ENCODE data around the gene CKMT1A.
A peak's percentile ranks its signal among the peaks of the same experiment; 100 is the strongest.
"Not testable (repeated sequence)": the region's sequence is repeated elsewhere in the genome, so short reads cannot be mapped to it uniquely, and the experiment has no call there.

Gene CKMT1A

GRCh38 chr15:43693148-43694022 is at the start of gene CKMT1A:
TSS of gene CKMT1A (plus strand) at chr15:43693859. CDS start at chr15:43694051, 192 bp downstream.
- DNase-seq = not testable (repeated sequence)

GRCh38 chr15:43648649-43649429 is 44.8 kb upstream of the CKMT1A start, which contains the start of gene CATSPER2:
TSS of gene CATSPER2 (minus strand) at chr15:43648844. CDS start at chr15:43648061, 783 bp downstream.
- no peak for DNase-seq

GRCh38 chr15:43649430-43649926 is 44.2 kb upstream of the CKMT1A start:
- not testable (repeated sequence) for DNase-seq

- DNase-seq = not testable (repeated sequence)
These were observed 33.9 kb upstream of the CKMT1A start for GRCh38 chr15:43659727-43660126.

GRCh38 chr15:43662293-43662692 is 31.4 kb upstream of the CKMT1A start:
- not testable (repeated sequence) for DNase-seq

- DNase-seq = not testable (repeated sequence)
These were observed 30.3 kb upstream of the CKMT1A start for GRCh38 chr15:43663333-43663732.

GRCh38 chr15:43666177-43666576 is 27.5 kb upstream of the CKMT1A start:
- not testable (repeated sequence) for DNase-seq

GRCh38 chr15:43674175-43674574 is 19.5 kb upstream of the CKMT1A start:
- not testable (repeated sequence) for DNase-seq

- DNase-seq = not testable (repeated sequence)
These were observed 3.9 kb upstream of the CKMT1A start for GRCh38 chr15:43689604-43690301.

- not testable (repeated sequence) for DNase-seq
These were observed 980 bp upstream of the CKMT1A start for GRCh38 chr15:43692679-43693078.

GRCh38 chr15:43702174-43702573 is 8.5 kb downstream of the CKMT1A start:
- no peak for DNase-seq

- DNase-seq = no peak
These were observed 9.2 kb downstream of the CKMT1A start for GRCh38 chr15:43702701-43703424.

- not testable (repeated sequence) for DNase-seq
These were observed 16.9 kb downstream of the CKMT1A start for GRCh38 chr15:43710431-43711131.

- no peak for DNase-seq
These were observed 29.5 kb downstream of the CKMT1A start for GRCh38 chr15:43723151-43723550.

- DNase-seq = not testable (repeated sequence)
These were observed 32.6 kb downstream of the CKMT1A start for GRCh38 chr15:43726306-43726705.

GRCh38 chr15:43728053-43728725 is 34.5 kb downstream of the CKMT1A start:
- not testable (repeated sequence) for DNase-seq

GRCh38 chr15:43735416-43735815 is 41.8 kb downstream of the CKMT1A start:
- DNase-seq = no peak

- peak; percentile 69 for DNase-seq
These were observed 52.7 kb downstream of the CKMT1A start, which contains the start of gene PDIA3 for GRCh38 chr15:43746245-43746902. TSS of gene PDIA3 (plus strand) at chr15:43746438. CDS start at chr15:43746540, 102 bp downstream.

GRCh38 chr15:43746903-43747309 is 53.2 kb downstream of the CKMT1A start:
- not testable (repeated sequence) for DNase-seq

- DNase-seq = no peak
These were observed 54.7 kb downstream of the CKMT1A start for GRCh38 chr15:43748376-43748775.

Measured in GOT3 (cell line).